Esophagus squamous epithelium (tissue), 4 donors: Measurements from ENCODE around the gene BICRA.

Experiments
- POLR2A ChIP-seq, 4 donors: fragments of 450-650 bp; IDR thresholded peaks; one replicate each; pipeline ENCODE4 v1.6.1; 2017; ENCODE audit warnings: antibody characterized with exemption in 4 of 4, mild to moderate bottlenecking in 4 of 4, moderate library complexity in 3 of 4
- TF ChIP-seq, protein P1 (sequence below), 6 experiments: fragments of 450-650 bp in 4 of 6; fragments of 200-600 bp in 2 of 6; sonication (generic) in 2 of 6; IDR thresholded peaks; one replicate each; pipeline ENCODE4 v1.5.1; 2016 to 2019; ENCODE audit warnings: antibody characterized with exemption in 6 of 6, mild to moderate bottlenecking in 4 of 6, moderate library complexity in 4 of 6

DNA sequence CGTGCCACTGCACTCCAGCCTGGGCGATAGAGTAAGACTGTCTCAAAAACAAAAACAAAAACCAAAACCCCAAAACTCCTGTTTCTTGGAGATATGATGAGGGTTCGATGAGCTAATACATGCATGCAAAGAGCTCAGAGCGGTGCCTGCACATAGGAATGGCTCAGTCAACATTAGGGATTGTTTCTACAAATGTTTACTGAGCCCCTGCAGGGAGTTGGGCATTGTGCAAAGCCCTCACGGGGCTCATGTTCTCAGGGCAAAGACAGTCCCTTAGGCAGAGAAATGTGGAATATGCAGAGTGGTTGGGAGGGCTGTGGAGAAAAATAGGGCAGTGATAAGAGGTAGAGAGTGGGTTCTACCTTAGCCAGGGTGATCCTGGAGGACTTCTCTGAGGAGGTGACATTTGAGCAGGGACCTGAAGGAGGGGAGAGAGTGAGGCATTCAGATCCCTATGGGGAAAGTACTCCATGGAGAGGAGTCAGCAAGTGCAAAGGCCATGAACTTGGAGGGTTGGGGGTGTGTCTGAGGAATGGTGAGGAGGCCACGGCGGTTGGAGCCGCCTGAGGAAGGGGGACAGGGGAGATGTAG is 102.8 kb downstream of the BICRA start:
- TF ChIP-seq, protein P1, sequence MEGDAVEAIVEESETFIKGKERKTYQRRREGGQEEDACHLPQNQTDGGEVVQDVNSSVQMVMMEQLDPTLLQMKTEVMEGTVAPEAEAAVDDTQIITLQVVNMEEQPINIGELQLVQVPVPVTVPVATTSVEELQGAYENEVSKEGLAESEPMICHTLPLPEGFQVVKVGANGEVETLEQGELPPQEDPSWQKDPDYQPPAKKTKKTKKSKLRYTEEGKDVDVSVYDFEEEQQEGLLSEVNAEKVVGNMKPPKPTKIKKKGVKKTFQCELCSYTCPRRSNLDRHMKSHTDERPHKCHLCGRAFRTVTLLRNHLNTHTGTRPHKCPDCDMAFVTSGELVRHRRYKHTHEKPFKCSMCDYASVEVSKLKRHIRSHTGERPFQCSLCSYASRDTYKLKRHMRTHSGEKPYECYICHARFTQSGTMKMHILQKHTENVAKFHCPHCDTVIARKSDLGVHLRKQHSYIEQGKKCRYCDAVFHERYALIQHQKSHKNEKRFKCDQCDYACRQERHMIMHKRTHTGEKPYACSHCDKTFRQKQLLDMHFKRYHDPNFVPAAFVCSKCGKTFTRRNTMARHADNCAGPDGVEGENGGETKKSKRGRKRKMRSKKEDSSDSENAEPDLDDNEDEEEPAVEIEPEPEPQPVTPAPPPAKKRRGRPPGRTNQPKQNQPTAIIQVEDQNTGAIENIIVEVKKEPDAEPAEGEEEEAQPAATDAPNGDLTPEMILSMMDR (IDR thresholded peaks at IDR 0.05), result no peak
- no peak for TF ChIP-seq POLR2A (IDR thresholded peaks at IDR 0.05)
